ENCODE measurements around the gene TDRD7.

The TDRD7 gene

DNA sequence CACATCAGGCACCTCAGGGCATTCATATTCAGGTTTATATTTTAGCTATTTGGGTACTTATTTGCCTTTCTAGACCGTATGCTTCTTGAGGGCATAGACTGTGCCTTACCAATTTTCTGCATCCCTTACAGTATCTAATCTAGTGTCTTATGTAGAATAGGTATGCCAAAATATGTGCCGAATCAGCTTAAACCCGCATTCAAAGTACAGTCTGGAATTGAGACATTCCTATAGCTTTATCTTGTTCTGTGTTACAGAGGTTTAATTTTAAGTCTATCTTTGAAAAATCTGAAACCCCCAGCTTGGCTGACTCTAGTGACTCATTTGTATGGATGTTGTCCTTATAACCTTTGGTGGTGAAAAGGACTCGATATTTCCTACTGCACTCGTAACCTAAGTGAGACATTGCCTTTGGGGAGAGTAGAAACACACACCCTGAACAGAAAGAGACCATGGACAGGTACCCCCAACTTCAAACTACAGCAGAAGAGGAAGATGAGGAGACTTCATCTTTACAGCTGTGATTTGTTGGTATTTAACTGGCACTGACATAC lies 62.6 kb downstream of the TDRD7 start:
- Histone ChIP-seq H3K9me3 (no peaks in the 10 kb centered on the region), H3K27me3 (no peaks in the 10 kb centered on the region), H3K36me3 (no peaks in the 10 kb centered on the region), H3K4me1 (peaks cover 5% of the 10 kb centered on the region; the same call in 1 of the 2 replicates), H3K4me3 (ENCODE audit: low read depth, low read length) (no peak overlapping the region)
- TF ChIP-seq CTCF (IDR thresholded peaks at IDR 0.05; ENCODE audit: low read depth, low read length) = no peak
- DNase-seq = no peak

DNA sequence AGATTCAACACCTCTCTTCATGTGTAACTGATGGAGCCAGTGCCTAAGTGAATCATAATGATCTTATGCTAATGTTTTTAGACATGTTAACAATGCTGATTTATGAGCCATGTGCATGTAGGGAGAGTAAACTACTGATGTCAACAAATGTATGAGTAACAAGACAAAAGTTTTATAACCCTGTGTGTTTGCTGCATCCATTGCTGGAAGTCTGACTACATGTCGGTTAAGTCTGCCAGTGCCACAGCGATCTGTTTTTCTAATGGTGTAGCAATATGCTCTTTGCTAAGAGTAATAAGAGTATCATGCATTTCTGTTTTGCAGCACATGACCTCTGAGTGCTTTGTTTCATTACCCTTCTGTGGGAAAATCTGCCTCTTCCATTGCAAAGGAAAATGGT lies 63.2 kb downstream of the TDRD7 start:
- H3K27me3 ChIP-seq = no peaks in the 10 kb centered on the region
- no peak for DNase-seq
- peaks cover 5% of the 10 kb centered on the region; the same call in 1 of the 2 replicates for H3K4me1 ChIP-seq
- H3K9me3 ChIP-seq = no peaks in the 10 kb centered on the region
- TF ChIP-seq CTCF (IDR thresholded peaks at IDR 0.05; ENCODE audit: low read depth, low read length) = no peak
- no peaks in the 10 kb centered on the region for H3K36me3 ChIP-seq
- no peak overlapping the region for H3K4me3 ChIP-seq (ENCODE audit: low read depth, low read length)

DNA sequence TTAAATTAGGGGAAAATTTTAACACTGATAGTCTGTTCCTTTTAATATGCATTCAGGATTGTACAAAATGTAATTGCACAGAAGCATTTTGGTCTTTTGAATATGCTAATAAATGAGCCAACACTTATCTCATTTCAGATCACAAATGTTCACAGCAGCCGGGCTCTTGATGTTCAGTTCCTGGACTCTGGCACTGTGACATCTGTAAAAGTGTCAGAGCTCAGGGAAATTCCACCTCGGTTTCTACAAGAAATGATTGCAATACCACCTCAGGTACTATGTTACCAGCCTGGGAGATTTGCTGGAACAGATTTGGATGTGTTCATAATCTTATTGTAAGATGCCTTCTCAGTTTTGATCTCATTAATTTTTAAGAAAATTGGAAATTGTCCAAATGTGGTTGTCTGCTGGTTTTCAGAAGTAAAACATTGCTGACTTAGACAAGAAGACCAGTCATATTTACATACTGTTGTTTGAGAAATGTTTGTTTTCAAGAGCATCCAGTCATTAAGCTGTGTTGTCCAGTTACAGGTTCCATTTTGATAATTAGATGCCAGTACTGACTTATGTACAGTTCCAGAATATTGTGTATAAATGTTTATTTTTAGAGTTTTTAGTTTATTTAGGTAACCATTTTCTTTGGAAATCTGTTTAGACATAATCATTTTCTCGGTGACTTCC lies 66.5 kb downstream of the TDRD7 start:
- TF ChIP-seq CTCF (IDR thresholded peaks at IDR 0.05; ENCODE audit: low read depth, low read length) = no peak
- H3K27me3 ChIP-seq = no peaks in the 10 kb centered on the region
- no peaks in the 10 kb centered on the region for H3K36me3 ChIP-seq
- no peak for DNase-seq
- H3K4me3 ChIP-seq (ENCODE audit: low read depth, low read length) = no peak overlapping the region
- H3K4me1 ChIP-seq = peaks cover 5% of the 10 kb centered on the region; the same call in 1 of the 2 replicates
- H3K9me3 ChIP-seq = no peaks in the 10 kb centered on the region

- H3K36me3 ChIP-seq = no peaks in the 10 kb centered on the region
- no peak for TF ChIP-seq CTCF (IDR thresholded peaks at IDR 0.05; ENCODE audit: low read depth, low read length)
- no peak for DNase-seq
Measured at GRCh38 chr9:97479496-97480159, 67.7 kb downstream of the TDRD7 start.

GRCh38 chr9:97480174-97480573 lies 68.3 kb downstream of the TDRD7 start:
- no peak for TF ChIP-seq CTCF (IDR thresholded peaks at IDR 0.05; ENCODE audit: low read depth, low read length)
- H3K4me3 ChIP-seq (ENCODE audit: low read depth, low read length) = no peak overlapping the region
- H3K27me3 ChIP-seq = no peaks in the 10 kb centered on the region
- peaks cover 5% of the 10 kb centered on the region; the same call in 1 of the 2 replicates for H3K4me1 ChIP-seq
- no peaks in the 10 kb centered on the region for H3K9me3 ChIP-seq
- no peak for DNase-seq
- no peaks in the 10 kb centered on the region for H3K36me3 ChIP-seq

More at GRCh38 chr9:97479496-97480159, 67.7 kb downstream of the TDRD7 start:
- Histone ChIP-seq H3K4me1 (peaks cover 5% of the 10 kb centered on the region; the same call in 1 of the 2 replicates), H3K27me3 (no peaks in the 10 kb centered on the region), H3K9me3 (no peaks in the 10 kb centered on the region), H3K4me3 (ENCODE audit: low read depth, low read length) (no peak overlapping the region)

GRCh38 chr9:97480749-97481148 lies 68.9 kb downstream of the TDRD7 start:
- DNase-seq = no peak
- no peak for TF ChIP-seq CTCF (IDR thresholded peaks at IDR 0.05; ENCODE audit: low read depth, low read length)
- Histone ChIP-seq H3K9me3 (no peaks in the 10 kb centered on the region), H3K4me1 (peaks cover 5% of the 10 kb centered on the region; the same call in 1 of the 2 replicates), H3K4me3 (ENCODE audit: low read depth, low read length) (no peak overlapping the region), H3K36me3 (no peaks in the 10 kb centered on the region), H3K27me3 (no peaks in the 10 kb centered on the region)

Data from BE2C (cell line).